GM21360 (cell line): Measurements from ENCODE around the gene UNC5C.

Source experiments
- ATAC-seq: cut with Tn5 transposase; IDR thresholded peaks from one replicate; pipeline ENCODE4 v1.9.1; 2021; ENCODE audit warnings: mild to moderate bottlenecking, moderate library complexity; ENCODE audit not compliant: unreplicated experiment

Gene UNC5C

GRCh38 chr4:95470622-95471021 lies 78.2 kb downstream of the UNC5C start:
- ATAC-seq = no peak

GRCh38 chr4:95469617-95470016 lies 79.2 kb downstream of the UNC5C start:
- no peak for ATAC-seq

GRCh38 chr4:95466791-95467190 lies 82.0 kb downstream of the UNC5C start:
- no peak for ATAC-seq

- no peak for ATAC-seq
Observed at GRCh38 chr4:95465010-95465409, 83.8 kb downstream of the UNC5C start.

- no peak for ATAC-seq
Observed at GRCh38 chr4:95462921-95463320, 85.9 kb downstream of the UNC5C start.

- no peak for ATAC-seq
Observed at GRCh38 chr4:95457353-95457752, 91.4 kb downstream of the UNC5C start.

GRCh38 chr4:95450294-95450693 lies 98.5 kb downstream of the UNC5C start:
- ATAC-seq = no peak

- ATAC-seq = no peak
Observed at GRCh38 chr4:95446173-95446572, 102.6 kb downstream of the UNC5C start.

GRCh38 chr4:95445251-95445650 lies 103.5 kb downstream of the UNC5C start:
- ATAC-seq = no peak

- ATAC-seq = no peak
Observed at GRCh38 chr4:95444812-95445211, 104.0 kb downstream of the UNC5C start.

GRCh38 chr4:95439896-95440295 lies 108.9 kb downstream of the UNC5C start:
- ATAC-seq = no peak

- no peak for ATAC-seq
Observed at GRCh38 chr4:95439071-95439470, 109.7 kb downstream of the UNC5C start.

- no peak for ATAC-seq
Observed at GRCh38 chr4:95432466-95432865, 116.3 kb downstream of the UNC5C start.

- no peak for ATAC-seq
Observed at GRCh38 chr4:95431678-95432077, 117.1 kb downstream of the UNC5C start.

- no peak for ATAC-seq
Observed at GRCh38 chr4:95429416-95429815, 119.4 kb downstream of the UNC5C start.

- ATAC-seq = no peak
Observed at GRCh38 chr4:95428291-95429070, 120.3 kb downstream of the UNC5C start.

- no peak for ATAC-seq
Observed at GRCh38 chr4:95426455-95426854, 122.3 kb downstream of the UNC5C start.

- ATAC-seq = no peak
Observed at GRCh38 chr4:95422436-95422835, 126.3 kb downstream of the UNC5C start.

GRCh38 chr4:95421869-95422268 lies 126.9 kb downstream of the UNC5C start:
- no peak for ATAC-seq

GRCh38 chr4:95417531-95417930 lies 131.2 kb downstream of the UNC5C start:
- ATAC-seq = no peak

GRCh38 chr4:95415346-95415771 lies 133.4 kb downstream of the UNC5C start:
- ATAC-seq = no peak

GRCh38 chr4:95411371-95412088 lies 137.2 kb downstream of the UNC5C start:
- ATAC-seq = no peak
